Osteoblast (primary cell): ENCODE results near the gene NAT9. TPM values are rescaled to one million over a fixed set of nuclear protein-coding genes. Genes with fewer than 3 reads are reported as not detected.

ENCODE experiments used
- DNase-seq: peaks from one replicate; pipeline ENCODE4 v3.0.0; 2011; ENCODE audit warnings: low spot score, mixed read lengths; ENCODE audit not compliant: insufficient read length; ENCODE audit errors: missing footprints
- H2AFZ ChIP-seq: 2 replicates; pipeline ENCODE4 v1.6.0; 2011; ENCODE audit warnings: mild to moderate bottlenecking, low read length
- H3K27ac ChIP-seq: 2 replicates; pipeline ENCODE4 v1.5.1; 2011; ENCODE audit warnings: mild to moderate bottlenecking, low read depth, low read length, moderate library complexity
- H3K27me3 ChIP-seq: 2 replicates; pipeline ENCODE4 v1.6.0; 2012; ENCODE audit warnings: mild to moderate bottlenecking, control low read depth, inconsistent platforms, low read length, moderate library complexity; ENCODE audit not compliant: insufficient read depth
- H3K36me3 ChIP-seq: 2 replicates; pipeline ENCODE4 v1.5.1; 2011; ENCODE audit warnings: mild to moderate bottlenecking, low read length, control low read depth, moderate library complexity; ENCODE audit not compliant: insufficient read depth
- H3K4me1 ChIP-seq: 2 replicates; pipeline ENCODE4 v1.5.1; 2011; ENCODE audit warnings: mild to moderate bottlenecking, low read length, control low read depth, moderate library complexity; ENCODE audit not compliant: insufficient read depth
- H3K4me2 ChIP-seq: 2 replicates; pipeline ENCODE4 v1.6.0; 2011; ENCODE audit warnings: mild to moderate bottlenecking, low read length; ENCODE audit not compliant: insufficient read depth
- H3K4me3 ChIP-seq: fragments of 200-600 bp; sonication (generic); 3 replicates; pipeline ENCODE4 v1.5.1; 2012; ENCODE audit warnings: mild to moderate bottlenecking, low read length, inconsistent platforms; ENCODE audit not compliant: insufficient read depth
- H3K79me2 ChIP-seq: 2 replicates; pipeline ENCODE4 v1.6.0; 2012; ENCODE audit warnings: mild to moderate bottlenecking, low read length, control low read depth, inconsistent platforms; ENCODE audit not compliant: insufficient read depth
- H3K9me3 ChIP-seq: 2 replicates; pipeline ENCODE4 v1.5.1; 2011; ENCODE audit warnings: low read depth, low read length, control low read depth
- H4K20me1 ChIP-seq: 2 replicates; pipeline ENCODE4 v1.6.0; 2012; ENCODE audit warnings: mild to moderate bottlenecking, low read length, control low read depth; ENCODE audit not compliant: insufficient read depth
- total RNA-seq: library from RNA; depleted of rRNA; stranded (reverse); fragments of >200 nt; gene quantifications from 2 replicates; pipeline ENCODE4 v1.2.3, GENCODE V29; 2012
- TF ChIP-seq, protein P1 (sequence below): IDR thresholded peaks from 2 replicates; pipeline ENCODE4 v1.5.1; 2011; ENCODE audit warnings: mild to moderate bottlenecking, low read depth, low read length, moderate library complexity; ENCODE audit errors: extremely low read depth

The NAT9 gene
- total RNA-seq, 1 donor = 35.1 TPM

DNA sequence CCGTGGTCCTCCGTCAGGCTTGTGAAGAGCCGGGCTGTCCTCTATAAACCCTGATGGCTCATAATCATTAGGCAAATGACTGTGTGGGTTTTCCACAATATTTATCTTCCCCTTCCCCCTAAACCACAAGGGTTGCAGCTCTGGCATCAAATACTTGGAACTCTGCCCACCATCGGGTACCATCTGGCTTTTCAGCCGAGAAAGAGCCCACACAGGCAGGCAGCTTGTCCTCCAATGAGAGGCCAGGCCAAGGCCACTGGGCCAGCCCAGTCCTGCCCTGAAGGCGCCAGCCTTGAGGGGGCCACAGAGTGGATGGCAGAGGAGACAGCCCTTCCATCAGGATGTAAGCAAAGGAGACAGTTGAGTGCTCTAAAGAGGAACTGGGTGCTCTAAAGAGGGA lies 31.8 kb upstream of the NAT9 start:
- H3K27ac ChIP-seq = no peak overlapping the region

DNA sequence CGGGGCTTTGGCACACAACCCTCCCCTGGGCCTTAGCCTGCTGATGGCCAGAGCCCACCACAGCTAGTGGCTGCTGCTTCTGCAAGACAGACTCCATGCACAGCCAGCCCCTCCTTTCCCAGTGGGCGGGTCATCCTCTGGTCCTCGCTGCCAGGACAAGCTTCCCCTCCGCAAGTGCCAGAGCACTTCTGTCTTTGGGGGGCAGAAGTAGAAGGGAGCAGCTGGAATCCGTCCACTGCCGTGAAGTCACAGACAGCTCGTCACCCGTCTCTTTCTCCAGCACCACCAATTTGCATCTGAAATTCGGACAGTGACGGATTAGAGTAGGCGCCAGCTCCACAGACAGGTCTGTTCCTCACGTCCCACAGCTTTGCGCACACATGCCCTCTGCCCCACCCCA lies 31.3 kb upstream of the NAT9 start:
- TF ChIP-seq, protein P1, sequence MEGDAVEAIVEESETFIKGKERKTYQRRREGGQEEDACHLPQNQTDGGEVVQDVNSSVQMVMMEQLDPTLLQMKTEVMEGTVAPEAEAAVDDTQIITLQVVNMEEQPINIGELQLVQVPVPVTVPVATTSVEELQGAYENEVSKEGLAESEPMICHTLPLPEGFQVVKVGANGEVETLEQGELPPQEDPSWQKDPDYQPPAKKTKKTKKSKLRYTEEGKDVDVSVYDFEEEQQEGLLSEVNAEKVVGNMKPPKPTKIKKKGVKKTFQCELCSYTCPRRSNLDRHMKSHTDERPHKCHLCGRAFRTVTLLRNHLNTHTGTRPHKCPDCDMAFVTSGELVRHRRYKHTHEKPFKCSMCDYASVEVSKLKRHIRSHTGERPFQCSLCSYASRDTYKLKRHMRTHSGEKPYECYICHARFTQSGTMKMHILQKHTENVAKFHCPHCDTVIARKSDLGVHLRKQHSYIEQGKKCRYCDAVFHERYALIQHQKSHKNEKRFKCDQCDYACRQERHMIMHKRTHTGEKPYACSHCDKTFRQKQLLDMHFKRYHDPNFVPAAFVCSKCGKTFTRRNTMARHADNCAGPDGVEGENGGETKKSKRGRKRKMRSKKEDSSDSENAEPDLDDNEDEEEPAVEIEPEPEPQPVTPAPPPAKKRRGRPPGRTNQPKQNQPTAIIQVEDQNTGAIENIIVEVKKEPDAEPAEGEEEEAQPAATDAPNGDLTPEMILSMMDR = no peak
- no peak overlapping the region for H2AFZ ChIP-seq
- no peaks in the 10 kb centered on the region for H3K79me2 ChIP-seq
- no peaks in the 10 kb centered on the region for H3K27me3 ChIP-seq
- no peak overlapping the region for H3K27ac ChIP-seq
- no peak for DNase-seq
- H3K36me3 ChIP-seq = peaks cover 12% of the 10 kb centered on the region
- no peak overlapping the region for H3K4me2 ChIP-seq
- H4K20me1 ChIP-seq = peaks cover 6% of the 10 kb centered on the region
- no peaks in the 10 kb centered on the region for H3K9me3 ChIP-seq
- no peak overlapping the region for H3K4me3 ChIP-seq
- no peaks in the 10 kb centered on the region for H3K4me1 ChIP-seq

More for the DNA sequence above, 31.8 kb upstream of the NAT9 start:
- Histone ChIP-seq H3K36me3 (peaks cover 7% of the 10 kb centered on the region), H3K4me3 (no peak overlapping the region), H3K4me1 (no peaks in the 10 kb centered on the region), H2AFZ (no peak overlapping the region), H3K9me3 (no peaks in the 10 kb centered on the region), H3K27me3 (no peaks in the 10 kb centered on the region), H4K20me1 (peaks cover 6% of the 10 kb centered on the region), H3K79me2 (no peaks in the 10 kb centered on the region), H3K4me2 (no peak overlapping the region)
- TF ChIP-seq, protein P1 = no peak
- DNase-seq = no peak

DNA sequence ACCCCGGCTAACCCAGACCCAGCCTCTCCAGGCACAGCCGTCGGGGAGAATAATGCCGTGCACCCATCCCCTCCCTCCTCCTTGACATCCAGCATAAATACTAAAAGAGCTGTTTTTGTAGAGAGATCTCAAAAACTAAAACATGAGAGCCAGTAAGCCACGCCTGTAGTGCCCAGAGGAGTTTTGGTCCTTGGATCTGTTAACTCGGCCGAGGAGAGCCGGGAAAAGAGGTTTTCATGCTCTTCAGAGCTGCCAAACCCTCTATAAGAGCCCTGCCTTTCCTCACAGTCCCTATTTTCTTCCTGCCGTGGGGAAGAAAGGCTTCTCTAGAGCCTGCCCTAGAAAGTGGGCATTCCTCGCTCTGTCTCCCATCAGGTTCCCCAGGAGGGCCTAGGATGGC lies 30.2 kb upstream of the NAT9 start:
- H3K9me3 ChIP-seq = no peaks in the 10 kb centered on the region
- no peaks in the 10 kb centered on the region for H3K4me1 ChIP-seq
- no peak for DNase-seq
- peaks cover 6% of the 10 kb centered on the region for H4K20me1 ChIP-seq
- no peaks in the 10 kb centered on the region for H3K27me3 ChIP-seq
- no peak overlapping the region for H3K27ac ChIP-seq
- TF ChIP-seq, protein P1 = no peak
- H3K36me3 ChIP-seq = peaks cover 17% of the 10 kb centered on the region
- H3K4me3 ChIP-seq = no peak overlapping the region
- H3K4me2 ChIP-seq = no peak overlapping the region
- no peak overlapping the region for H2AFZ ChIP-seq
- no peaks in the 10 kb centered on the region for H3K79me2 ChIP-seq

DNA sequence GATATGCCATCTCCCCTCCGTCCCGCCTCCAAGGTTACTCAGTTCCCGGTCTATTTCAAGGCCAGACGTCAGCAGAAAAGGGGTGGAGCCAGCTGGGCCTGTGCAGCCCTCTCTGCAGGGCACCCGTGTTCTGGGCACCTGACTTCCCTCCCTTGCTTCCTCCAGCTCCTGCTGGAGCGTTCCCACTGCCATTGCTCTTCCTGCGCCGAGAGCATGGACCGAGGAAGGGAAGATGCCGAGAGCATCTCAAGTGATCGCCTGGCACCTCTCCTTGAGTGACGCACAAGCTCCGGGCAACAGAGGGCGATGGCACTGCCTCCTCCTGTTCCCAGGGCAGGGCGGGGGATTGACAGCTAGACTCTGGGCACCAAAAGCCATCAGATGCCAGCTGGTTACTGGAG lies 29.4 kb upstream of the NAT9 start:
- Histone ChIP-seq H2AFZ (no peak overlapping the region), H3K27me3 (no peaks in the 10 kb centered on the region), H3K27ac (no peak overlapping the region), H3K4me1 (no peaks in the 10 kb centered on the region), H3K4me2 (no peak overlapping the region), H3K79me2 (no peaks in the 10 kb centered on the region), H4K20me1 (peaks cover 6% of the 10 kb centered on the region), H3K4me3 (no peak overlapping the region), H3K36me3 (peaks cover 19% of the 10 kb centered on the region), H3K9me3 (no peaks in the 10 kb centered on the region)
- no peak for DNase-seq
- TF ChIP-seq, protein P1 = no peak
